Upper lobe of left lung (tissue), 6 donors: Measurements from ENCODE around the gene ARID4B. TPM values are rescaled to one million over a fixed set of nuclear protein-coding genes. Genes with fewer than 3 reads are reported as not detected.
"Not testable (repeated sequence)": the region's sequence is repeated elsewhere in the genome, so short reads cannot be mapped to it uniquely, and the experiment has no call there.

Source experiments
- ATAC-seq, 2 donors: fragments of 200-7000 bp; cut with Tn5 transposase; one replicate each; pipeline ENCODE4 v1.9.1; 2022; ENCODE audit warnings: mild to moderate bottlenecking in 2 of 2, moderate library complexity in 2 of 2; ENCODE audit not compliant: low FRiP score in 2 of 2
- DNase-seq, 2 donors: peaks; one replicate each; pipeline ENCODE4 v3.0.0-alpha.2; 2019 to 2020
- H3K27ac ChIP-seq, 4 donors: fragments of 200-600 bp; sonication (generic); one replicate each; pipeline ENCODE4 v1.5.1; 2016 to 2019
- H3K27me3 ChIP-seq, 4 donors: fragments of 200-600 bp; sonication (generic); one replicate each; pipeline ENCODE4 v1.5.1; 2017 to 2019
- H3K36me3 ChIP-seq, 4 donors: fragments of 200-600 bp; sonication (generic); one replicate each; pipeline ENCODE4 v1.5.1; 2016 to 2019
- H3K4me1 ChIP-seq, 4 donors: fragments of 200-600 bp; sonication (generic); one replicate each; pipeline ENCODE4 v1.5.1; 2018 to 2019
- H3K4me3 ChIP-seq, 4 donors: fragments of 200-600 bp; sonication (generic); one replicate each; pipeline ENCODE4 v1.5.1; 2017 to 2019; ENCODE audit warnings: mild to moderate bottlenecking in 2 of 4, moderate library complexity in 1 of 4
- H3K9me3 ChIP-seq, 4 donors: fragments of 200-600 bp; sonication (generic); one replicate each; pipeline ENCODE4 v1.5.1; 2018 to 2019
- EP300 ChIP-seq, 4 donors: sonication (generic); formaldehyde crosslinking; IDR thresholded peaks; one replicate each; pipeline ENCODE4 v1.5.1; 2017; ENCODE audit warnings: antibody characterized with exemption in 4 of 4, control low read depth in 2 of 4
- POLR2A ChIP-seq, 4 donors: fragments of 450-650 bp; IDR thresholded peaks; one replicate each; pipeline ENCODE4 v1.5.1; 2016 to 2017; ENCODE audit warnings: antibody characterized with exemption in 4 of 4, mild to moderate bottlenecking in 2 of 4
- POLR2AphosphoS5 ChIP-seq, 2 donors: sonication (generic); formaldehyde crosslinking; IDR thresholded peaks; one replicate each; pipeline ENCODE4 v1.5.1; 2017; ENCODE audit warnings: antibody characterized with exemption in 2 of 2
- WGBS, 2 donors: methylation state at CpG; one replicate each; pipeline ENCODE4 v1.1.5; 2017 to 2018; 5-methylcytosine and 5-hydroxymethylcytosine counted together
- total RNA-seq, 6 donors: library from RNA; depleted of rRNA in 4 of 6; stranded (reverse); fragments of >200 nt in 4 of 6; gene quantifications; one replicate each; pipeline versions ENCODE4 v1.1.0 to v1.2.1, GENCODE V29; 2016 to 2021
- TF ChIP-seq, protein P1 (sequence below), 6 experiments: fragments of 450-650 bp in 4 of 6; fragments of 200-600 bp in 2 of 6; sonication (generic) in 2 of 6; IDR thresholded peaks; one replicate each; pipeline ENCODE4 v1.5.1; 2016 to 2019; ENCODE audit warnings: antibody characterized with exemption in 6 of 6
- donor health status: DM: no; HTN: no; CAD: no; lungs with moderate emphysema.
- donor health status: DM: no; HTN: yes; CAD: no; lungs with severe emphysema.

Gene ARID4B
- total RNA-seq, 6 donors from 2014 or later, result 31.1 to 90.1 (median 51.3) TPM

DNA sequence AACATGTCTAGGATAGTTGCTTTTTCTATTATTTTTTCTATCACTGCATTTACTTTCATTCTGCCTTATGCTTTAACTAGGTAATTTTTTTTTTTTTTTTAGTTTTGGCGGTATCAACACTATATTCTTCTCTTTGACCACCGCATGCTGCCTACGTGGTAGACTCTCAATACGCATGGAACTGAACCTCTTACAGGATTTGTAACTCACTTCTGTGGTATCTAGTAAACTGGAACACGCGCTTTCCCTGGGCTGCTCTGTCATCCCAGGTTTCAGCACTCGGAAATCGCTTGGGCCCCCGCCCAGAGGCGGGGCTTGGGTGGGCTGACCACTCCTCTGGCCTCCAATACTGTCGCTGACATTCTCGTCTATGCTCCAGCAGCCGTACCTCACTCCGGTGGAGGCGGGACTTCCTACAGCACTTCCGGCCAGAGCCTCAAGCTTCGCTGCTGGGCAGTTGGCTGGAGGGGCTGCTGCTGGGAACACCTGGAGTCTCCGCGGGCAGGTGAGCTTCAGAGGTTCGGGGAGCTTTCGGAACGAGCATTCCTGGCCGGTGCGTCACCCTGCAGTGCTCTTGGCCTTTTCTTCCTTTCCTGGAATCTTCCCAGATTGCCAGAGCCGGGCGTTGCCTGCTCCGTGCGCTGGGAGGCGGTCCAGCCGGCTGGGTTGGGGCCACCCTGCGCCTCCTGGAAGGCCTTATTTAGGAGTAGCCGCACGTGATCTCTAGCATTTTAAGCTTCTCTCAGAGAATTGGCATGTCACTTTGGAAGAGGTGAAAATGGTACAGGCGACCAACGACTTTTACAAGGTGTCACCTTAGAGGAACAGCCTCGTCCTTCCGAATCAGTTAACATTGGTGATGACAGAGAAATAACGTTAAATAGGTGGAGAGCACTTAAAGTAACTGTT lies 39.3 kb upstream of the ARID4B start, which contains the start of gene TBCE:
Gene TBCE, plus strand, starts transcription at position 428 of the 909 bp plus-strand sequence. CDS start 12,623 bp downstream, outside the sequence.
- TF ChIP-seq POLR2AphosphoS5 (IDR thresholded peaks at IDR 0.05), result peak; percentile 81 to 82
- TF ChIP-seq POLR2A (IDR thresholded peaks at IDR 0.05), result peak in 2 of 4 donors; percentile 72 to 89
- TF ChIP-seq EP300 (IDR thresholded peaks at IDR 0.05), result peak in 2 of 4 donors; percentile 34 to 51
- TF ChIP-seq, protein P1, sequence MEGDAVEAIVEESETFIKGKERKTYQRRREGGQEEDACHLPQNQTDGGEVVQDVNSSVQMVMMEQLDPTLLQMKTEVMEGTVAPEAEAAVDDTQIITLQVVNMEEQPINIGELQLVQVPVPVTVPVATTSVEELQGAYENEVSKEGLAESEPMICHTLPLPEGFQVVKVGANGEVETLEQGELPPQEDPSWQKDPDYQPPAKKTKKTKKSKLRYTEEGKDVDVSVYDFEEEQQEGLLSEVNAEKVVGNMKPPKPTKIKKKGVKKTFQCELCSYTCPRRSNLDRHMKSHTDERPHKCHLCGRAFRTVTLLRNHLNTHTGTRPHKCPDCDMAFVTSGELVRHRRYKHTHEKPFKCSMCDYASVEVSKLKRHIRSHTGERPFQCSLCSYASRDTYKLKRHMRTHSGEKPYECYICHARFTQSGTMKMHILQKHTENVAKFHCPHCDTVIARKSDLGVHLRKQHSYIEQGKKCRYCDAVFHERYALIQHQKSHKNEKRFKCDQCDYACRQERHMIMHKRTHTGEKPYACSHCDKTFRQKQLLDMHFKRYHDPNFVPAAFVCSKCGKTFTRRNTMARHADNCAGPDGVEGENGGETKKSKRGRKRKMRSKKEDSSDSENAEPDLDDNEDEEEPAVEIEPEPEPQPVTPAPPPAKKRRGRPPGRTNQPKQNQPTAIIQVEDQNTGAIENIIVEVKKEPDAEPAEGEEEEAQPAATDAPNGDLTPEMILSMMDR (IDR thresholded peaks at IDR 0.05), result peak in 3 of 6 experiments; percentile 12 to 49 (median 31)
- Histone ChIP-seq H3K36me3 (no peaks in the 10 kb centered on the region), H3K9me3 (no peaks in the 10 kb centered on the region), H3K4me1 (peaks cover 0 to 6% (median 6%) of the 10 kb centered on the region in 4 donors), H3K27ac (peak within 1 kb of the TSS; percentile 78 to 88 (median 87)), H3K27me3 (no peaks in the 10 kb centered on the region), H3K4me3 (peak within 1 kb of the TSS; percentile 65 to 86 (median 68))
- peak; percentile 100 for ATAC-seq
- peak; percentile 98 to 99 for DNase-seq
- 1% methylated on average over 18 to 36 of the region's 38 CpGs for WGBS, 2 donors

DNA sequence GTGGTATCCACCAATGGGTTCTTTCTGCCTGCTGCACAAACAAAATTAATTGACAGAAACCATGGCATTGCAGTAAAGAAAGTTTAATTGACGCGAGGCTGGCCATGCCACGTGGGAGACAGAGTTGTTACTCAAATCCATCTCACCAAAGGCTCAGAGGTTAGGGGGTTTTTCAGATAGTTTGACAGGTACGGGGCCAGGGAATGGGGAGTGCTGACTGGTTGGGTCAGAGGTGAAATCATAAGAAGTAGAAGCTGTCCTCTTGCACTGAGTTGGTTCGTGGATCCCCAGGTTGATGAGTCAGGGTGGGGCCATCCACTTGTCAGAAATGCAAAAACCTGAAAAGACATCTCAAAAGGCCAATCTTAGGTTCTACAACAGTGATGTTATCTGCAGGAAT lies 38.3 kb upstream of the ARID4B start:
- 93 to 95% methylated on average over 5 of the region's 5 CpGs for WGBS, 2 donors
- H3K27ac ChIP-seq, result no peak overlapping the region

DNA sequence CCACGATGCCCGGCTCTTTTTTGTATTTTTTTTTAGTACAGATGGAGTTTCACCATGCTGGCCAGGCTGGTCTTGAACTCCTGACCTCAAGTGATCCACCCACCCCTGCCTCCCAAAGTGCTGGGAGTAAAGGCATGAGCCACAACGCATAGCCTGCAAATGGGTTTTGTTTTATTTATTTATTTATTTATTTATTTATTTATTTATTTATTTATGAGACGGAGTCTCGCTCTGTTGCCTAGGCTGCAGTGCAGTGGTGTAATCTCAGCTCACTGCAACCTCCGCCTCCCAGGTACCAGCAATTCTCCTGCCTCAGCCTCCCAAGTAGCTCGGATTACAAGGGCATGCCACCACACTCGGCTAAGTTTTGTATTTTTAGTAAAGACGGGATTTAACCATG lies 36.2 kb upstream of the ARID4B start:
- WGBS, 2 donors, result 95 to 98% methylated on average over 9 of the region's 9 CpGs
- H3K4me3 ChIP-seq, result not testable (repeated sequence)

More for the DNA sequence above, 38.3 kb upstream of the ARID4B start:
- ATAC-seq (no peak), DNase-seq (no peak)
- H3K27me3 ChIP-seq, result no peaks in the 10 kb centered on the region
- H3K36me3 ChIP-seq, result no peaks in the 10 kb centered on the region
- TF ChIP-seq EP300 (IDR thresholded peaks at IDR 0.05), result no peak
- no peak for TF ChIP-seq POLR2A (IDR thresholded peaks at IDR 0.05)
- TF ChIP-seq, protein P1 (IDR thresholded peaks at IDR 0.05), result no peak
- TF ChIP-seq POLR2AphosphoS5 (IDR thresholded peaks at IDR 0.05), result no peak
- H3K4me3 ChIP-seq, result no peak overlapping the region
- peaks cover 0 to 6% (median 6%) of the 10 kb centered on the region in 4 donors for H3K4me1 ChIP-seq
- no peaks in the 10 kb centered on the region for H3K9me3 ChIP-seq

DNA sequence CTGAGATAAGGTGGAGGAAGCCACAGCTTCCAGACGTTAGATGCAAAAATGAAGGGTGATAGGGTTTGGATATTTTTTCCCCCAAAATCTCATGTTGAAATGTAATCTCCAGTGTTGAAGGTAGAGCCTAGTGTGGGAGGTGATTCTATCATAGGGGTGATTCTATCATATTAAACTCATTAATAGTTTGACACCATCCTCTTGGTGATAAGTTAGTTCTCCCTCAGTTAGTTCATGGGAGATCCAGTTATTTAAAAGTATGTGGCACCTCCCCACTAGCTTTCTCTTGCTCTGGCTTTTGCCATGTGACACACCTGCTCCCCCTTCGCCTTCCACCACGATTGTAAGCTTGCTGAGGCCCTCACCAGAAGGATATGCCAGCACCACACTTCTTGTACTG lies 30.9 kb upstream of the ARID4B start:
- Histone ChIP-seq H3K27ac (no peak overlapping the region), H3K4me3 (no peak overlapping the region), H3K27me3 (no peaks in the 10 kb centered on the region), H3K4me1 (no peaks in the 10 kb centered on the region), H3K9me3 (no peaks in the 10 kb centered on the region), H3K36me3 (no peaks in the 10 kb centered on the region)
- DNase-seq, result no peak
- WGBS, 2 donors, result 84 to 89% methylated on average over 3 of the region's 3 CpGs
- ATAC-seq, result no peak
- TF ChIP-seq POLR2A (IDR thresholded peaks at IDR 0.05), result no peak
- TF ChIP-seq, protein P1 (IDR thresholded peaks at IDR 0.05), result no peak
- TF ChIP-seq EP300 (IDR thresholded peaks at IDR 0.05), result no peak
- no peak for TF ChIP-seq POLR2AphosphoS5 (IDR thresholded peaks at IDR 0.05)

More for the DNA sequence above, 36.2 kb upstream of the ARID4B start:
- not testable (repeated sequence) for H3K36me3 ChIP-seq, H3K27me3 ChIP-seq, DNase-seq, ATAC-seq, H3K9me3 ChIP-seq, H3K27ac ChIP-seq, H3K4me1 ChIP-seq

DNA sequence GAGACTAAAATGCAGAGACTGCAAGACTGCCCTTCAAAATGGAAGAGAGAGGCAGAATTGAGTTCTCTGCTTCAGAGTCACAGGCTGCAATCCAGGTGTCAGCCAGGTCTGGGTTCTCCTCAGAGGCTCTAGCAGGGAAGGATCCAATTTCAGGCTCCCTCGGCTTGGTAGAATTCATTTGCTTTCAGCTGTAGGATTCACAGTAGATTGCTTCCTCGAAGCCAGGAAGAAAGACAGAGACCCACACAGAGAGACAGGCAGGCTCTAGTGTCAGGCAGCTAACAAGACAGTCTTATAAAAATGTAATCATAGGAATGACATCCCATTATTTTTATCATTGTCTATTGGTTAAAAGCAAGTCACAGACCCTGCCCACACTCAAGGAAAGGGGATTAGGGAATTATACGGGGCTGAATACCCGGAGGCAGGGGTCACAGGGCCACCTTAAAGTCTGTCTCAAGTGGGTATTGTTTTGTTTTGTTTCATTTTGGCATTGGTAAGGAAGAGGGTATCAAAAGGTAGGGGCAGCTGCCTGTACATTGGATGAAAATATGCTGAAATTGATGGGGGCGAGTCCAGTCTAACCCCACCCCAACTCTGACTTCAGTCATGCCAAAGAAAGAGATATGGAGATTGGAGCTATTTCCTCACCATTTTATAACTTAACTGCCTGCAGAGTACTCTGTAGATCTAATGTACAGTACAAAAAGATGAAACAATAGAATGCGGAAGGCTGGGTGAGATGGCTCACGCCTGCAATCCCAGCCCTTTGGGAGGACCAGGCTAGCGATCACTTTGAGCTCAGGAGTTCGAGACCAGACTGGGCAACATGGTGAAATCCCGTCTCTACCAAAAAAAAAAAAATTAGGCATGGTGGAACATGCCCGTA lies 29.8 kb upstream of the ARID4B start:
- H3K4me3 ChIP-seq, result no peak overlapping the region
- no peak overlapping the region for H3K27ac ChIP-seq
- WGBS, 2 donors, result 74 to 75% methylated on average over 11 of the region's 11 CpGs
- H3K36me3 ChIP-seq, result no peaks in the 10 kb centered on the region
- ATAC-seq (no peak), DNase-seq (no peak)
- H3K9me3 ChIP-seq, result no peaks in the 10 kb centered on the region
- H3K27me3 ChIP-seq, result no peaks in the 10 kb centered on the region
- TF ChIP-seq, protein P1 (IDR thresholded peaks at IDR 0.05), result no peak
- TF ChIP-seq POLR2AphosphoS5 (IDR thresholded peaks at IDR 0.05), result no peak
- no peak for TF ChIP-seq EP300 (IDR thresholded peaks at IDR 0.05)
- TF ChIP-seq POLR2A (IDR thresholded peaks at IDR 0.05), result no peak
- no peaks in the 10 kb centered on the region for H3K4me1 ChIP-seq
